GM15510 (cell line): ENCODE data around the gene DHX35.

Source experiments
- POLR2A ChIP-seq: IDR thresholded peaks from 3 replicates; pipeline ENCODE4 v1.6.1; 2011; ENCODE audit warnings: borderline replicate concordance; ENCODE audit not compliant: insufficient read length; ENCODE audit errors: extremely low read depth

The DHX35 gene, protein sequence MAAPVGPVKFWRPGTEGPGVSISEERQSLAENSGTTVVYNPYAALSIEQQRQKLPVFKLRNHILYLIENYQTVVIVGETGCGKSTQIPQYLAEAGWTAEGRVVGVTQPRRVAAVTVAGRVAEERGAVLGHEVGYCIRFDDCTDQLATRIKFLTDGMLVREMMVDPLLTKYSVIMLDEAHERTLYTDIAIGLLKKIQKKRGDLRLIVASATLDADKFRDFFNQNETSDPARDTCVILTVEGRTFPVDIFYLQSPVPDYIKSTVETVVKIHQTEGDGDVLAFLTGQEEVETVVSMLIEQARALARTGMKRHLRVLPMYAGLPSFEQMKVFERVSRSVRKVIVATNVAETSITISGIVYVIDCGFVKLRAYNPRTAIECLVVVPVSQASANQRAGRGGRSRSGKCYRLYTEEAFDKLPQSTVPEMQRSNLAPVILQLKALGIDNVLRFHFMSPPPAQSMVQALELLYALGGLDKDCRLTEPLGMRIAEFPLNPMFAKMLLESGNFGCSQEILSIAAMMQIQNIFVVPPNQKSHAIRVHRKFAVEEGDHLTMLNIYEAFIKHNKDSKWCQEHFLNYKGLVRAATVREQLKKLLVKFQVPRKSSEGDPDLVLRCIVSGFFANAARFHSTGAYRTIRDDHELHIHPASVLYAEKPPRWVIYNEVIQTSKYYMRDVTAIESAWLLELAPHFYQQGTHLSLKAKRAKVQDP

GRCh38 chr20:38962044-38962927 is at the start of gene DHX35:
DHX35 (plus strand) TSS chr20:38962344; CDS start chr20:38962368, 24 bp downstream.
- TF ChIP-seq POLR2A: peak; percentile 75

DNA sequence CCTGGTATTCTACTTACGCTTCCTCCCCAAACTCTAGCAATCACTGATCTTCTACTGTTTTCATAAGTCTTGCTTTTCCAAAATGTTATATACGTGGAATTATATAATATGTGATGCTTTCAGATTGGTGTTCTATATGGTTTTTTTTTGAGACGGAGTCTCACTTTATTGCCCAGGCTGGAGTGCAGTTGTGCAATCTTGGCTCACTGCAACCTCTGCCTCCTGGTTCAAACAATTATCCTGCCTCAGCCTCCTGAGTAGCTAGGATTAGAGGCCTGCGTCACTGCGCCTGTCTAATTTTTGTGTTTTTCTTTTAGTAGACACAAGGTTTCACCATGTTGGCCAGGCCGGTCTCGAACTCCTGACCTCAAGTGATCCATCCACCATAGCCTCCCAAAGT is 46.8 kb upstream of the DHX35 start:
- TF ChIP-seq POLR2A: no peak

GRCh38 chr20:38917657-38918056 is 44.5 kb upstream of the DHX35 start:
- TF ChIP-seq POLR2A: no peak

- TF ChIP-seq POLR2A: no peak
These were observed 44.0 kb upstream of the DHX35 start for GRCh38 chr20:38918172-38918571.

DNA sequence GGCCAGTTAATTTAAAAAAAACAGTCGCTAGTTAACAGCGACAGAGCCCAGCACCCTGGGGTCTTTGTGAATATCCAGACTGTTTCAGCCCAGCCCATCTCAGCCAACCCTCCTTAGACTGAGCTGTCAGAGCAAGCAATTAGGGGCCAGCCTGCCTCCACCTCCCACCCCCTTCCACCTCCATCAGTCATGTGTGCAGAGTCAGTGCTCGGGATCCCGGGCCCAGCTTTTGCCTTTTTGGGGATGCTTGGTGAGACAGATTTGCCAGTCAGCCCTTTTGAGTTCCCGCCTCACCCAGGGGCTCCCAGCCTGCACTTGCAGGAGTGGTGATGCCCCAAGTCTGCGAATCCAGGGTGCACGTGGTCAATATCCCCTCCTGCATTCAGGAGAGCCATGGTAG is 42.5 kb upstream of the DHX35 start:
- TF ChIP-seq POLR2A: no peak

- TF ChIP-seq POLR2A: no peak
These were observed 41.7 kb upstream of the DHX35 start for GRCh38 chr20:38920411-38920810.

GRCh38 chr20:38920851-38921250 is 41.3 kb upstream of the DHX35 start:
- no peak for TF ChIP-seq POLR2A

- no peak for TF ChIP-seq POLR2A
These were observed 37.4 kb upstream of the DHX35 start for GRCh38 chr20:38924718-38925117.

DNA sequence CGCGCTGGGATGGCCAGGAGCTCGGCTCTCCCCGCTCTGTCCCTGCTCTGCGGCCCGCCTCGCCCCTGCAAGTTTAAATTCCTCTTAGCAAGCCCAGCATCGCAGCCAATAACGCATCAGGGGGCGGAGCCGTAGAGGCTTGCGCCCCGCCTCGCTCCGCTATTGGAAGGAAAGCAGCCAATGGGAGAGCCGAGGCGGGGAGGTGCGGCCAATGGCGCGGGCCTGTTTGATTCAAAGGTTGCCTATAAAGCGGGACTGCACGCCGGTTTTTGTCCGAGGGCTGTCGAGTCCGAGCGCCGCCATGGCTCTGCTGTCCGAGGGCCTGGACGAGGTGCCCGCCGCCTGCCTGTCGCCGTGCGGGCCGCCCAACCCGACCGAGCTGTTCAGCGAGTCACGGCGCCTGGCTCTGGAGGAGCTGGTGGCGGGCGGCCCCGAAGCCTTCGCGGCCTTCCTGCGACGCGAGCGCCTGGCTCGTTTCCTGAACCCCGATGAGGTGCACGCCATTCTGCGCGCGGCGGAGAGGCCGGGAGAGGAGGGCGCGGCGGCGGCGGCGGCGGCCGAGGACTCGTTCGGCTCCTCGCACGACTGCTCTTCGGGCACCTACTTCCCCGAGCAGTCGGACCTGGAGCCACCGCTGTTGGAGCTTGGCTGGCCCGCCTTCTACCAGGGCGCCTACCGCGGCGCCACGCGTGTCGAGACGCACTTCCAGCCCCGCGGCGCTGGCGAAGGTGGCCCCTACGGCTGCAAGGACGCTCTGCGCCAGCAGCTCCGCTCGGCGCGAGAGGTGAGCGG is 35.8 kb upstream of the DHX35 start, which contains the start of gene FAM83D:
Gene FAM83D, plus strand, starts transcription at position 276 of the 792 bp plus-strand sequence. Its CDS starts 26 bp downstream, at position 302.
- peak; percentile 98 for TF ChIP-seq POLR2A

GRCh38 chr20:38926934-38927616 is 35.1 kb upstream of the DHX35 start:
- no peak for TF ChIP-seq POLR2A

DNA sequence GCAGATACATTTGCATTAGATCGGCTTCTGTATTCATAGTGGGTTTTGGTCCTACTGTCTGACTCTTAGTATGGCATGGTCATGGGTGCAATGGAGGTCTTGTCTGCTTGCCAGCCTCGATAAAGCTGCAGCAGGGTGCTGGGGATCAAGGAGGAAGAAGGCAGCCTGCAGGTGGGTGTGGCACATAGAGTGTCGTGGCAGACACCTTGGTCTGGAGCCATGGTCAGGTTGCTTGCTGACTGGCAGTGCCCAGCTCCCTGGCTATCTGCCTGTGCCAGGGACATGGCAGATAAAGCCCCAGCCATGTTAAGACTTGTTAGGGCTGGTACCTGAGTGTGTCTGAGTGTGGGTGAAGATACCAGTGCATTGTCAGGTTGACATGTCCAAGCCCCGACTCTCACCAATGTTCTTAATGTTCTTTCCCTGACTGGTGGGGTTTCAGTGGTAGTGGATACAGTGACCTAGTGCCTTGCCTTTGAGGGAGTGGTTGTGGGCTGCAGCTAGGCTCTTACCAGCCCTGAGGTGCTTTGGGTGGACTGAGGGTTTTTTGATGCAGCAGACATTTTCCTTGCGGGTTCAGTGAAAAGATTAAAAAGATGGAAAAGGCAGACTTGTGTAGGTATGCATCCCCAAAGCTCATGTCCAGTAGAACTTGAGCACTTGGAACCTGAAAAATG is 34.1 kb upstream of the DHX35 start:
- no peak for TF ChIP-seq POLR2A

- TF ChIP-seq POLR2A: no peak
These were observed 31.9 kb upstream of the DHX35 start for GRCh38 chr20:38930242-38930569.

DNA sequence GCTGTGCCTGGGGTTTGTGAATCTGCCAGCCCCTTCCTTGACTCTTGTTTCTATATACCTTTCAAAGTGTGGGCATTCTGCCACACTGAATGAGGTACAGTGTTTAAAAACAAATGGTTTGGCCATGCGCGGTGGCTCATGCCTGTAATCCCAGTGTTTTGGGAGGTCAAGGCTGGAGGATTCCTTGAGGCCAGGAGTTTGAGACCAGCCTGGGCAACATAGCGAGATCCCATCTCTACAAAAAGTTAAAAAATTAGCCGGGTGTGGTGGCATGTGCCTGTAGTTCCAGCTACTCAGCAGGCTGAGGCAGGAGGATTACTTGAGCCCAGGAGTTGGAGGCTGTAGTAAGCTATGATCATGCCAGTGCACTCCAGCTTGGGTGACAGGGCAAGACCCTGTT is 30.2 kb upstream of the DHX35 start:
- TF ChIP-seq POLR2A: no peak
